Heart left ventricle (tissue), 16 donors: ENCODE measurements around the gene CPXM2. TPM values are rescaled to one million over a fixed set of nuclear protein-coding genes. Genes with fewer than 3 reads are reported as not detected.

ENCODE experiments used
- ATAC-seq, 4 donors: fragments of 200-7000 bp; cut with Tn5 transposase; one replicate each; pipeline ENCODE4 v1.9.1; 2020 to 2022; ENCODE audit warnings: moderate library complexity in 4 of 4, mild to moderate bottlenecking in 3 of 4, moderate number of reproducible peaks in 1 of 4
- DNase-seq, 5 donors: peaks; one replicate each; pipeline ENCODE4 v3.0.0-alpha.2; 2020
- H3K27ac ChIP-seq, 12 donors: fragments of 200-600 bp; sonication (generic) in 4 of 12; one replicate each; pipeline versions ENCODE4 v1.5.0 to v1.8.0; 2016 to 2022; ENCODE audit warnings: mild to moderate bottlenecking in 2 of 12
- H3K27me3 ChIP-seq, 9 donors: fragments of 200-600 bp; sonication (generic) in 2 of 9; one replicate each; pipeline versions ENCODE4 v1.5.1 to v1.8.0; 2016 to 2022; ENCODE audit warnings: mild to moderate bottlenecking in 3 of 9
- H3K36me3 ChIP-seq, 9 donors: fragments of 200-600 bp; sonication (generic) in 2 of 9; one replicate each; pipeline versions ENCODE4 v1.5.0 to v1.8.0; 2018 to 2022; ENCODE audit warnings: mild to moderate bottlenecking in 2 of 9
- H3K4me1 ChIP-seq, 12 donors: fragments of 200-600 bp; sonication (generic) in 4 of 12; one replicate each; pipeline versions ENCODE4 v1.5.0 to v1.8.0; 2016 to 2022; ENCODE audit warnings: mild to moderate bottlenecking in 3 of 12
- H3K4me3 ChIP-seq, 12 donors: fragments of 200-600 bp; sonication (generic) in 4 of 12; one replicate each; pipeline versions ENCODE4 v1.5.0 to v1.8.0; 2017 to 2022; ENCODE audit warnings: mild to moderate bottlenecking in 9 of 12, moderate library complexity in 4 of 12
- H3K9me3 ChIP-seq, 12 donors: fragments of 200-600 bp; sonication (generic) in 4 of 12; one replicate each; pipeline versions ENCODE4 v1.5.0 to v1.8.0; 2016 to 2022; ENCODE audit warnings: mild to moderate bottlenecking in 1 of 12
- CTCF ChIP-seq, 12 donors: fragments of 200-600 bp; sonication (generic) in 4 of 12; IDR thresholded peaks; one replicate each; pipeline versions ENCODE4 v1.5.0 to v1.8.0; 2018 to 2022; ENCODE audit warnings: antibody characterized with exemption in 12 of 12, mild to moderate bottlenecking in 5 of 12
- POLR2A ChIP-seq, 2 donors: fragments of 450-650 bp; IDR thresholded peaks; one replicate each; pipeline ENCODE4 v1.6.1; 2017; ENCODE audit warnings: antibody characterized with exemption in 2 of 2, mild to moderate bottlenecking in 2 of 2, moderate library complexity in 2 of 2
- WGBS, 4 donors: extraction: QIAGEN DNeasy Blood & Tissue Kit in 2 of 4; methylation state at CpG; one replicate each; pipeline versions ENCODE4 v1.1.5 to v1.1.7; 2013 to 2018; 5-methylcytosine and 5-hydroxymethylcytosine counted together
- intact Hi-C, 10 donors: fragments of 100-400 bp; cut with DNase I; formaldehyde crosslinking; loops; one replicate each; pipeline versions ENCODE4 v1.11.1 to v1.14.2; 2022
- polyA plus RNA-seq, 2 donors: library from polyadenylated mRNA; stranded (reverse); fragments of 200-250 nt; gene quantifications; one replicate each; pipeline ENCODE4 v1.2.3, GENCODE V29; 2013
- total RNA-seq, 9 donors: library from RNA; depleted of rRNA in 2 of 9; stranded (reverse); fragments of >200 nt in 2 of 9; fragmentation: NEBNext Ultra II Directional in 3 of 9; extraction: Animal tissue kit (Norgen Biotek cat#: 25700) in 3 of 9; gene quantifications; one replicate each; pipeline versions ENCODE4 v1.1.0 to v1.2.4, GENCODE V29; 2016 to 2023
- donor health status: ischemic (EF 13 %, LVEDD 7.1; RV severe dilation, severe dysfunction).
- donor health status: healthy with polysubstance abuse.
- donor health status: DM: no; HTN: yes; CAD: no.
- donor health status: DM: no; HTN: no; CAD: no.
- donor health status: ischemic (EF 25% LVEDD 6.9; RV normal size, moderate dysfunction).
- donor health status: ischemic (EF 25% LVEDD 5.7; RV mildly dilated, moderate dysfunction).
- donor health status: healthy.
- donor health status: DM: yes; HTN: yes; CAD: no.
- donor health status: ischemic (EF 35%, LVEDD 5.7; RV mildly dilated, moderate dysfunction).
- donor health status: nonischemic (EF 11% LVEDD 7.7; RV severe dilation, severe dysfunction).
- donor health status: DM: yes; HTN: yes; CAD: no.
- donor health status: PGD.
- donor health status: ischemic (EF 29% LVEDD 5.4; RV normal size, mild dysfunction).
- donor health status: nonischemic (EF 23%, LVEDD 6.1; RV moderate dilation, normal function).

Gene CPXM2
- total and polyA plus RNA-seq, 11 donors: 1.1 to 23.2 (median 4.2) TPM

DNA sequence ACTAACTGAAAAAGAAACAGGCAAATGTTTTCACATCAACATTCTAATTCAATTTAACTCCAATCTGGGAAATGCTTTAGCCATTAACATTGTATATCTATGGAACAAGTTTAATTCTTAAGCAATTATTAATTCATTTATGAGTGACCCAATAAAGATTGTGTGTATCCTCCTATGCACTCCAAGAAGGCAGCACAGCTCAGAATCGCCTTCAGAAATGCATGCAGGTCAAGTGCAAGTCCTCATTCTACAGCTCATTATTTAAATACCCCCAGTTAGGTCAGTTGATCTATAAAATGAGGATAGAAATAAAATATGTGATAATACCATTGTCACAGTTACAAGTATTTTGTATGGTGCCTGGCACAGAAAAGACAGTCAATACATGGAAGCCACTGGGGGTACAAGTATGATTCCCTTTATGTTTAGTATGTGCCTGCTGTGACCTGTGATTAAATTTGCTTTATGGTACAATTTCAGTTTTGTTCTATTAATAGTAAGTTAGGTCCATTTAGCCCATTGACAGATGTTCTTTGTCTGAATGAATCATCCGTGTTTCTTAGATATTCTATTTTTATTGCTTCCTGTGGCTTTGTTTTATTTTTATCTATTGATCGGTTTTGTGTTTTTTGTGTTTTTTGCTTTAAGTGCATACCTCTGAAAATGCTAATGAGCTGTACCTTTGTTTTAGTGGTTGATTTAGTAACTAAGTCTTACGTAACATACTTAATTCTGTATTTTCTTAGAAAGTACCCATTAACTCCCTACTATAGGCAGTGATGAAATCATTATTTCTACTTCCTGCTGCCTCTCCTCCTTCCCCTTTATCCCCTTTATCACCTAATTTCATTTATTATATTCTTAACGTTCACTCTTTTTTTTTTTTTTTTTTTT lies 42.8 kb downstream of the CPXM2 start:
- peaks cover 0 to 14% (median 0%) of the 10 kb centered on the region in 12 donors for H3K9me3 ChIP-seq
- peak overlapping the region in 1 of 12 donors; percentile 52 for H3K27ac ChIP-seq
- H3K36me3 ChIP-seq: no peaks in the 10 kb centered on the region
- WGBS, 4 donors: 51 to 62% (median 55%) methylated on average over 5 of the region's 5 CpGs
- TF ChIP-seq CTCF (IDR thresholded peaks at IDR 0.05) (no peak), POLR2A (IDR thresholded peaks at IDR 0.05) (no peak)
- intact Hi-C loops: no loop called here
- ATAC-seq (no peak), DNase-seq (no peak)
- H3K4me1 ChIP-seq: peaks cover 0 to 21% (median 0%) of the 10 kb centered on the region in 12 donors
- H3K4me3 ChIP-seq: no peak overlapping the region
- no peaks in the 10 kb centered on the region for H3K27me3 ChIP-seq

DNA sequence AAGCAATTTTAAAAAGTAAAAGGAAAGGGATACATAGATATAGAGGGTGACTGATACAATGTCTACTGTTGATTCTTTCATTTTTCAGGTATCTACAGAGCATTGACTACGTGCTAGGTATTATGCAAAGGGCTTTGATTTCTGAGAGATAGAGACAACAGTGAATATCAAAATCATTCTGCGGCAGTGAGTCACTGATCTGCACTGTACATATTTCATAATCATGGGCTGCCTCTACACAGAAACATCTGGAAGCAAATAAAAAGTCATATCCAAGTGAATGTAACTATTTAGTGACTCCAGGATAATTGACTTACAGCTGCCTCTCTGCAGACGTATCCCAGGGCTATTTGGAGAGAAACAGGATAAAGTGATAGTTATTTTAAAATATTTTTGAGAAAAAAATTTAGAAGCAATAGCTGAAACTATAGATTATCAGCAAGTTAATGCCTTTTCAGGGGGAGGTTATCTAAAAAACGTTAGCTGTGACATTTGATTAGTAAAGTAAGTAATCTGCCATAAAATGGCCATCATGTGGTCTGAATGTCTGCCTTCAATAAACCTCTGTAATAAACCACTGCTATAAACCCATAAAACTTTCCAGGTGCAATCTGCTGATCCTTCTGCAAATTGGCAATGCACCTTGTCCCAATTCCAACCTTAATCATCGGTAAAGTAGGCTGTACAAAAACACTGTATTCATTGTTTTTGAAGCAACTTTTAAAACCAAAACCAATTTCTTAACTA lies 43.7 kb downstream of the CPXM2 start:
- no peaks in the 10 kb centered on the region for H3K36me3 ChIP-seq
- peak in 1 of 4 donors; percentile 57 for ATAC-seq
- no peak overlapping the region for H3K4me3 ChIP-seq
- H3K4me1 ChIP-seq: peaks cover 0 to 21% (median 0%) of the 10 kb centered on the region in 12 donors
- TF ChIP-seq CTCF (IDR thresholded peaks at IDR 0.05) (no peak), POLR2A (IDR thresholded peaks at IDR 0.05) (no peak)
- H3K9me3 ChIP-seq: peaks cover 0 to 14% (median 0%) of the 10 kb centered on the region in 12 donors
- peak overlapping the region in 3 of 12 donors; percentile 10 to 52 (median 26) for H3K27ac ChIP-seq
- WGBS, 4 donors: 59 to 67% (median 63%) methylated on average over 5 of the region's 5 CpGs
- no peaks in the 10 kb centered on the region for H3K27me3 ChIP-seq
- intact Hi-C loops: no loop called here
- no peak for DNase-seq

- no peaks in the 10 kb centered on the region for H3K36me3 ChIP-seq
- no peak for TF ChIP-seq CTCF (IDR thresholded peaks at IDR 0.05)
- TF ChIP-seq POLR2A (IDR thresholded peaks at IDR 0.05): no peak
- H3K27ac ChIP-seq: no peak overlapping the region
- intact Hi-C loops: no loop called here
- H3K4me1 ChIP-seq: peaks cover 0 to 17% (median 0%) of the 10 kb centered on the region in 12 donors
- DNase-seq: no peak
- H3K27me3 ChIP-seq: no peaks in the 10 kb centered on the region
- H3K9me3 ChIP-seq: peaks cover 0 to 14% (median 0%) of the 10 kb centered on the region in 12 donors
- no peak overlapping the region for H3K4me3 ChIP-seq
- 82 to 89% (median 83%) methylated on average over 4 of the region's 4 CpGs for WGBS, 4 donors
- ATAC-seq: no peak
These were observed 47.8 kb downstream of the CPXM2 start for GRCh38 chr10:123843835-123844234.
